Amniotic epithelial cell (primary cell): ENCODE measurements around the gene CD300E.
"Not testable (repeated sequence)": the region's sequence is repeated elsewhere in the genome, so short reads cannot be mapped to it uniquely, and the experiment has no call there.

Experiments used
- DNase-seq: peaks from one replicate; pipeline ENCODE4 v3.0.0-alpha.2; 2010; ENCODE audit warnings: low read depth

The CD300E gene, protein sequence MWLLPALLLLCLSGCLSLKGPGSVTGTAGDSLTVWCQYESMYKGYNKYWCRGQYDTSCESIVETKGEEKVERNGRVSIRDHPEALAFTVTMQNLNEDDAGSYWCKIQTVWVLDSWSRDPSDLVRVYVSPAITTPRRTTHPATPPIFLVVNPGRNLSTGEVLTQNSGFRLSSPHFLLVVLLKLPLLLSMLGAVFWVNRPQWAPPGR

DNA sequence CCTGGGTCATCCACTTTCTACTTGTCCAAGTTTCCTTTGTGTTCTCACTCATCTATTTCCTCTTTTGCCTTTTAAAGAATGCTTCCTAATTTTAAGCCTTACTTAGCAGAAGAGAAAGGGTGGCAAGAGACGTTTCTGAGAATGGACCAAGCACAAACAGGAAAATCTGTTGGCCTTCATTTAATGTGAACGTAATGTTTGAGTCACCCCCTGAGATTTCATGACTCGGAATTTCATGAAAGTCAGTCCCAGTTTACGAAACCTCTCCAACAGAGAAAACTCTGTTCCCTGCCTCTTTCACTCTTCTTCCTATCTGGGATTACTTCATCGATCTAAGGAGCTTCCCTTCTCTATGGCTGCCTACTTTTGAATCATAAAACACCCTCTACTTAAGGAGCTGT lies at the start of gene CD300E:
TSS of gene CD300E (minus strand) at position 46 of the 401 bp plus-strand sequence. CDS start 117 bp downstream, outside the sequence.
- DNase-seq, result peak; percentile 35

DNA sequence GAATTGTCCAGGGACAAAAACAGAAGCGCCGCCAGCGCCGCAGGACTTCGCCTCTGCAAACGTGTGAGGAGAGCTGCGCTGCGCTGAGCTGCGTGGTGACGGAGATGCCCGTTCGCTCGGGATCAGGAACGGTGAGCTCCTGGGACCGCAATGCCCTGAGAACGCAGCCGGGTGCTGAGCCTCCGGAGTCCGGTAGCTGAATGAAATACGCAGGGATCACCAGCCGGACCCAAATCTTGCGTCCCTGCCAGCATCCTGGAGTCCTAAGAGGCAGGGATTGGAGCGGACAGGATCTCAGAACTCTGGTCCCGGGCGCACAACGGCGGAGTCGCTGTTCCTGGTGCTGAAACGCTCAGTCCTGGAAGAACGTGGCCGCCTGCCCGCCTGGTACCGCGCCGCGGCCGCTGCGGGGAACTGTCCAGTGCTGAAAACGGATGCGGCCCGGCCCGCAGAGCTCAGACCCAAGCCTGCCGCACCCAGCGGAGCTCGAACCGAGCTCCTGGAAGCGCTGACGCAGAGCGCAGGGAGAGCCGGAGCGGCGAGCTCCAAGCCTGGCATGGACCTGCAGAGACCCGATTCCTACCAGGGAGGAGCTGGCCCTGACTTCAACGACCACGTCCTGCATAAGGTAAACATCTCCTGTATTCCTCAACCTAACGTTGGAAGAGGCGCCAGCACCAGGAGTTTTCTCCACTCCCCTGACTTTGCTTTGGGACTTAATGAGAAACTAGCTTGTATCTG lies 47.7 kb upstream of the CD300E start:
- DNase-seq, result peak; percentile 73

DNA sequence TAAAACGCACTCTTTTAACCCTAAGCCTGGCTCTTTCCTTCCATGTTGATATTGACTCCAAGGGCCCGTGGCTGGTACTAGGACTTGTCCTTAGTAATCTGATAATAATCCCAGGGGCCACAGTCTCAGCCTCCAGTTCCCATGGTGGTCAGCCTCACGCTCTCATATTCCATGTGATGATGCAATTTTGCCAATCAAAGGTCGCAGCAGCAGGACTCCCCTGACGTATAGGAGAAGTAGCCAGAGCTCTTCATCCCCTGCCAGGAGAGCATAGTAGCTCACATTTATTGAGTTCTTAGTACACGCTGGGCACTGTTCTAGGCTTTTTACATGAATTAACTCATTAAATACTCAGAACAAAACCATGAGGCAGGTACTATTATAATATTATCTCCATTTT lies 46.8 kb upstream of the CD300E start:
- DNase-seq, result no peak

DNA sequence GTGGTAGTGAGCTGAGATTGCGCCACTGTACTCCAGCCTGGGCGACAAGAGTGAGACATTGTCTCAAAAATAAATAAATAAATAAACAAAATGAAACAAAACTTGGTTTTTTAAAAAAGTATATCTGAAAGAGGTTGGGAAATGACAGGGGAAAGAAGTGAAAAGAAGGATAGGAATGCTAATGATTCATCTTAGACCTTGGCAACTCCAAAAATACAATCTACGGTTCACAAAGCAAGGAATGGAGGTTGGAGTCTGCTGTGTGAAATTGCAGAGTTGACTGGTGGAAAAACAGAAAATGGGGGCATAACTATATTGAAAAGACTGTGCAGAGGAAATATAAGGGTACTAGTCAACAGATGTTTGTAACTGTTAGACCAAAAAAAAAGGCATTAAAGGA lies 40.0 kb upstream of the CD300E start:
- peak; percentile 40 for DNase-seq

DNA sequence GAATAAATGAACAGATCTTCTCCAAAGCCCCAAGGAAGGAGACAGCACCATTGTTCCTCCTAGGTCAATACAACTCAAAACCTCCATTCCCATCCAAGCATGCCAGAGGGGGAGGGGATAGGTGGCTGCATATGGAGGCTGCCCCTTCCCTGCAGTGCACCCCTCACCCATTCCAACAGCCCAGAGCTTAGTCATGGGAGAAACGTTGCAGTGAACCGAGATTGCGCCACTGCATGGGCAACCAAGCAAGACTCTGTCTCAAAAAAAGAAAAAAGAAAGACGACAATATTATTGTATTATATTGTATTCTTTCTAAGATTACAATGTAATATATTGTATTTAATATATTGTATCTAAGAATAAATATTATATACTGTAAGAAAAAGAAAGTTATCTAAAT lies 36.4 kb upstream of the CD300E start:
- no peak for DNase-seq

DNA sequence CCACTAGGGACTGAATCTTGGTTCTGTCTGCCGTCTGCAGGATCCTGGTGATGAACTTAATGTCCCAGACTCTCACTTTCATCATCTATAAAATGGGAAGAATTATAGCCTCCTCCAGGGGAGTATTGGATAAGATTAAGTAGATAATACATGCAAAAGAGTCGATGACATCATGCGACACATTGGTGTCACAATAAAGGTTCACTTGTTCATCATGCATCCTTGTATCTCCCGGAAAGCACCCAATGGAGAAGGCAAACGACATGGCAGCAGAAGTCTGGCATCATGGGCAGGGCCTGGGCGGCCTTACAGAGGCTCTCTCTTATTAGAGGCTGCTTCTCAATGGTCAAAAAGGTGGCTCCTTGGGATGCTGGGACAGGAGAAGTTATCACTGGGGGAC lies 35.1 kb upstream of the CD300E start:
- DNase-seq, result no peak

DNA sequence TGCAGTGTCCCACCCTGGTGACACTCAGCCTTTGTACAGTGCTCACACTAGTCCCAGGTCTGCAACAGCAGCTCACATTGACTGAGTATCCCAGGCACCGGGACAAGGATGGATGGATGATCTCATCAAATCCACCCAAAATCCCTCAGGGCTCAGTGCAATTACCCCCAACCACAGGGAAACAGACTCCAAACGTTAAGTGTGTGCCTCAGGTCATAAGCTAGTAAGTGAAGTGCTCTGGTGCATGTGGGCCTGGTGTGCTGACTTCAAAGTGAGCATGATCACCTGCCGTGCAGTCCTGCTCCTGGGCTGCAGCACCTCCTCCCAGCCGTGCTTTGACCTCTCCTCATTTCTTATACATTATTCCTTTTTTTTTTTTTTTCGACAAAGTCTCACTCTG lies 31.2 kb upstream of the CD300E start:
- no peak for DNase-seq

DNA sequence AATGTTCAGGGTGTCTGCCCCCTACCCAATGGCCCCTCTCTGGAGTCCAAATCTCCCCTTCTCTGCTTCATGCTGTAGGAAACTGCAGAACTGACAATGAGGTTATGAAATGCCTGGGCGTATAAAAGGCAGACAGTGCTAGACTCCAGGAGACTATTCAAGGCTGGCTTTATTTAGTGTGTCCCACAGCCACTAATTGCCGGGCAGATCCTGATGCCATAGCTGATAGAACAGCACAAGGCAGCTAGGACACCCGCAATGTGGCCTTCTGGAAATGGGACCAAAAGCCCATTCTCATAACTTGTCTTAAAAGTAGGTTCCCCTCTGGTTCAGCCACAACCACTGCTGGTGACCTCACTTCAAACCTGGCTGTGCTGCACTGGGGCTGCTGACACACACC lies 28.5 kb upstream of the CD300E start:
- DNase-seq, result no peak

DNA sequence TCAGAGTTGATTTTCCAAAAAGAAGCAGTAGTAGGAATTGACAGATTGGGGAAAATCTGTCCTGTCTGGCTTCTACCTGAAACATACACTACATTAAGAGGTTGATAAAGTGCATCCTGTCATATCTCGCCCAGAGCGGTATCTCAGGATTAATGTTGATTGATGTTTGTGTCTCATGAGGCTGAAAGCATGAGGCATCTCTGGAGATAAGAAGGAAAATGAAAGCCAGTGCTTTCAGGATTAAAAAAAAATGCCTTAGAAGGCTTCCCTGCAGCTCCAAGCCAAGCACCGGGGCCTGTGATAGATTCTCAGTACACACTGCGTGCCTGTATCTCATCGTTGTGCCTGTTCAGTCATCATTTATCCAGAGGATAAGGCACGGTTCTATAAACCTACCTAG lies 26.4 kb upstream of the CD300E start:
- peak; percentile 40 for DNase-seq

DNA sequence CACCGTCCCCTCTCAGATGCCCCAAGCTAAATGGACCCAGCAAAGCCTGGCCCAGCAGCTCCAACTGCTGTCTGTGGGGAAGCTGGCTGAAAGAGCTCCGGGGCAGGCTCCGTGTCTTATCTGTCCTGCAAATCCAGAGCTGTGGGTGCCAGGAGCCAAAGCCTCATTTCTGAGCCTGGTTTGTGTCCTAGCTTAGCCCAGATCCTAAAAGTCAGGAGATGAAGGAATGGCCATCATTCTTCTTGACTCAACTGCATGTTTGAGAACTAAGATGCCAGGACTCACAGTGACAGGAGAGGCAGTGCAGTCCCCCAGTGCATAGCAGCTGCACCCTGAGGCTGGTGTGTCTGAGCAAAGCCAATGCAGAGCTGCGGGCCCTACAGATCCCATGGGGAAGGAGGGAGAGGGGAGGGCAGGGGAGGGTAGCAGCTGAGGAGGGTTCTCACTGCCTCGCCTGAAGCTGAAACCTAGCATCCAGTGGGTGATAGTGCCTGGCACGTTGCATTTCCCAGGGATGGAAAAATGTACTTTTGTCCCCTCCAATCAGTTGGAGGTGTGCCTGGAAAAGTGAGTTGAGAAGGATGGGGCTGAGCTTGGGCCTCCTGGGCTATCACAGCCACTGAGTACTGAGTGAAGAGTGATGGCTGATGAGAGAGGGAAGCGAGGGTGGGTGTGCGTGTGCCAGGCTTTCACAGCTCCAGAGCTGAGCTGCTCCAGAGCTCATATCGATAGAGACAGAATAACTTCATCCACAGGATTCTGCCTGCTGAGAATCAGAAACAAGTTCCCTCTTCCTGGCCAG lies 24.5 kb upstream of the CD300E start:
- DNase-seq, result peak; percentile 65

DNA sequence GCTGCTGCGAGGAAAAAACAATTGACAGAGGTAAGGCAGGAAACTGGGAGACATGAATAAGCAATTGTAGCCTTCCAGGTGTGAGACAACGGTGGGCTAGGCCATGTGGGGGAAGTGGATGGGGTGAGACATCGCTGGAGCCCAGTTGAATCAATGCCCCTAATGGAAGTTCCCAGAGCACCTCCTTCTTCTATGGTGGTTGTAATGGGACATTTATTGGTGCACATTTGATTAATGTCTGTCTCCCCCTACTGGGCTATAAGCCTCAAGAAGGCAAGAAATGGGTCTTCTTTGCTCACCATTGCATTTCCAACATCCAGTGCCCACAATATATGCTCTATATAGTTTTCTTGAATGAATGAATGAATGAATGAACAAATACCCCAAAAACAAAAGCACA lies 22.7 kb upstream of the CD300E start:
- no peak for DNase-seq

DNA sequence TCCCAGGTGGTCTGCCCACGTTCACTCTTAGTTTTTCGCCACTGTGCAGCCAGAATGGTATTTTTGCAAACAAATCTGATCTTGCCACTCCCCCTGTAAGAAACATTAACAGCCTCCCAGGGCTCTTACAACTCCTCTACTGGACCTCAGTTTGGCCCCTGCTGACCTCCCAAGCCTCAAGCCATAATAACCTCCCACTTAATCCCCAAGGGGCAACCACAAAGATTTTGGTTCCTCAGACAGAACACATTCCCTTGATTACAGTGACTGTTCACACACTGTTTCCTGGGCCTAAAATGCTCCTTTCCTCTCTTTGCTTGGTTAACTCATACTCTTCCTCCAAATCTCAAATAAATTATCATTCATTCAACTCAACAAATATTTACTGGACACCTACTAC lies 21.5 kb upstream of the CD300E start:
- peak; percentile 28 for DNase-seq

DNA sequence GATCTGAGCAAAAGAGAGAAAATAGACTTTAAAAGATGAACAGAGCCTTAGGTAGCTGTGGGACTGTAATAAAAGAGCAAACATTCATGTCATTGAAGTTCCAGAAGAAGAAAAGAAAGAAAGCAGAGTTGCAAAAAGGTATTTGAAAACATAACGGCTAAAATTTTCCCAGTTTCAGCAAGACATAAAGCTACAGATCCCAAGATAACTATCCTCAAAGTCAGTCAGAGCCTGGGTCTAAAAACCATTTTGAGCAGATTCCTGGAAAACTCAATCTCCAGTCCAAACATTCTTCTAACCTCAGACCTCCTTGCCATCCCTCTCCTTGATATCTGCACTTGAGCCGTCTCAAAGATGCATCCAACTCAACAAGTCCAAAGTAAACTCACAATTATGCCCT lies 20.9 kb upstream of the CD300E start:
- no peak for DNase-seq

DNA sequence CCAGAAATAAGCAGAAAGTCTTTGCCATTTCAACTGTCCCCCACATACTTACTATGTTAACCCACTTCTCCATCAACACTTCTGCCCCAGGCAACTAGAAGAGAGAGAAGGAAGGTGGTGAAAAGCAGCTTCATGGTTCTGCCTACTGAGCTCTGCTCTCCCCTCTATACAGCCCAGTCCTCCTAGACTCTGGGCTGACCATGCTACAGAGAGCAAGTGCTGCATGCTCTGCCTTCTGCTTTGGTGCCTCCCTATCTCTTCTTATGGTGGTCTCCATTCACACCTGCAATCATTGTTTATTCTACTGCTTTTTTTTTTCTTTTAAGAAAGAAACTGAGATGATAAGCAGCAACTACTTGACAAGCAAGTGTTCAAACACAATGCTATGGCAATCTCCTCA lies 20.3 kb upstream of the CD300E start:
- no peak for DNase-seq

DNA sequence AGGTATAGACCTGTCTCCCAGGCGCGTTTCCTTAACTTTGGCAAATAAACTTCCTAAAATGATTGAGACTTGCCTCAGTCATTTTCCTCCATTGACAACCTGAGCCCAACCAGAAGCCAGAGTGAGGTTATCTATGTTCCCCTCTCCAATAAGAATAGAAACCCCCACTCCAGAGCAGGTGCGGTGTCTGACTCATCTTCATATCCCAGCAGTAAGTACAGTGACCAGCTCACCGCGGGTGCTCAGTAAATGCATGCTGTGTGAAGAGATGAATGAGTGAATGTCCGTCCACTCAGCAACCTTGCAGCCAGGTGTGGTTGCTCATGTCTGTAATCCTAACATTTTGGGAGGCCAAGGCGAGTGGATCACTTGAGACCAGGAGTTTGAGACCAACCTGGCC lies 19.5 kb upstream of the CD300E start:
- no peak for DNase-seq

DNA sequence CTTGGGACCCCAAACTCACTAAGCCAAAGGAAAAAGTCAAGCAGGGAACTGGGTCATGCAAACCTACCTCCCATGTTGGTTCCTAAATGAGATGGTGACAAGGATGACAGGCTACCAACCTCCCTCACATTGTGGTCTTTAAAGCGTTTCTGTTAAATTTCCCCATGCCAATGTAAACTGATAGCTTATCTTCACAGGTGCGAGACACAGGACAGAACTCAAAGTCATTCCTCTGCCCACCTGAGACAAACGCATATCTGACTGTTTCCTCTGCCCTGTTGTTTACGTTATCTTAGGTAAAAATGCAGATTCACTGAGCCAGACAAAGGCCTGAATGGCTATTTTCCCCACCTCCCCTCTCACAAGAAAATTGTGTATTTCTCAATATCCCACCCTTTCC lies 19.0 kb upstream of the CD300E start:
- DNase-seq, result no peak

DNA sequence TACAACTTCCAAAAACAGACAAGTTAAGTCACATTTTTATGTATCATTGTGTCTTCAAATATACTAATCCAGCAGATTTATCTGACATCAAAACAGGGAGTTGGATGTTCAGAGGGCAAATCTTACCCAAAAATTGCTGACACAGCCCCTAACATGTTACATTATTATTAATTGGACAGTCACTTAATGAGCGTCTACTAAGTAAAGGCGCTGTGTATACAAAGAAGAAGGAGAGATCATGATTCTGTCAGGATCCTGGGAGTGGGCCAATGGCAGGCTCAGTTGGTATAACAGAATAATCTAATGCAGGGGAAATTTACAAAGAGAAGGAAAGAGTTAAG lies 18.4 kb upstream of the CD300E start:
- no peak for DNase-seq

DNA sequence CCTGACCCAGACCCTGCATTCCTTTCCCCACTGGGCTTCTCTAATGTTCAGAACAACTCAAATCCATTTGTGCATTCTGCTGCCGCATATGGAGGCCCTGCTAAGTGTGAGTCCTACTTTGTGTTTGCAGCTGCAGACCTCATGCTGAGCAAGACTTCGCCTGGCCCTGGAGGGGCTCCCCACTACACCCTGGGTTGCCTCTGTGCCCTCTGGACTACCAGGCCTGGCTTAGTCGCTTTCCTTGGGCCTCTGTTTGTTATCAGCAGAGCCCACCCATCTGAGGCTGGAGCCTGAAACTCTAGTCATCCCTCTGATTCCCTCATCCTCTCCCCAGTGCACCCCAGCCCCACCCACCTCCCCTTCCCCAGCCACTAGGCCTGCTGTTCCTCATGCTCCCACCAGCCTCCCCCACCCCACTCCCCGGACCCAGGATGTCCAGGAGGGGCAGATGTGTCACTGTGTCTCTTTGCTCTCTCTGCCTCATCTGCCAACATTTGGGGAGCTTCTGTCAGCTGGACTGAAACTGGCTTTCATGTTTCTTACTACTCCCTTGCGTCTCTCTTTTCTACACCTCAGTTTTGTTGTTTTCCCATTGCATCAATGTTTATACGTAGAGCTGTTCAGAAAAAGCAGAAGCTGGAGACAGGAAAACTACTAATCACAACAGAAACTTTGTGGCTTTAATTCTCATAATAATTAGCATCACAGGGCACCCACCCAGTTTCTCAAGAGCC lies 17.9 kb upstream of the CD300E start:
- DNase-seq, result no peak

DNA sequence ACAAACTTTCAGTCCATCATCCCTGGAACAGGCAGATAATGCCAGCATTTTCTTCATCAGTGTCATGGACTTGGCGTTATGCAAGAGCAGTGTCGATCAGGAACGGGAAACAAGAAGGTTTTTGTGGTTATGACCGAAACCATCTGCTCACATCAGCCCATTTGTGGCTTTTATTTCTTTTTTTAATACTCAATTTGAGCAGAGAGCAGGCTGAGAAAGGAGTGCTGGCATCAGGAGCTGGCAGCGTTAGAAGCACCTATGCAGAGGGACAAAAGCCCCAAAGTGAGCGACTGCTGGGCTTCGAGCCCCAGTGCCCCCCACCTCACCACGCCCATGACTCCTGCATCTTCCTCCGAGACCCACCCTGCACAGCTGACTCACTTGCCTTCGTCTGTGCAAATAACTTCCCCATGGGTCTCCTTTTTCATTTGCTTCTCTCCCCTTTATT lies 16.2 kb upstream of the CD300E start:
- peak; percentile 34 for DNase-seq

DNA sequence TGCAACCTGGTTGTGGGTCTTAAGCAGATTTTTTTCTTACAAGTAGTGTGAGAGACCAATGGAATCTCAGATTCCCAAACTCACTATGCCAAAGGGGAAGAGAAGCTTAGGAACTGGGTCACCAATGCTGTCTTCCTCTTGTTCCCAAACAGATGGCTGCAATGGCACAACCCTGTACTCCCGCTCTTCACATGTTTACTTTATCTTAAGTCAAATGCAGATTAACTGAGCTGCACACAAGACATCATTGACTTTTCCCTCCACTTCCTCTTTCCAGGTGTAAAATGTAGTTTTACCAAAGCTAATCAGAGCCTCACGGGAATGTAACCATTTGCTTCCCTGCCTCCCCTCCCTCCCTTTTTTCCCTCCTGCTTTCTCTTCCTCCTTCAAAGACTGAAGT lies 14.4 kb upstream of the CD300E start:
- DNase-seq, result no peak

DNA sequence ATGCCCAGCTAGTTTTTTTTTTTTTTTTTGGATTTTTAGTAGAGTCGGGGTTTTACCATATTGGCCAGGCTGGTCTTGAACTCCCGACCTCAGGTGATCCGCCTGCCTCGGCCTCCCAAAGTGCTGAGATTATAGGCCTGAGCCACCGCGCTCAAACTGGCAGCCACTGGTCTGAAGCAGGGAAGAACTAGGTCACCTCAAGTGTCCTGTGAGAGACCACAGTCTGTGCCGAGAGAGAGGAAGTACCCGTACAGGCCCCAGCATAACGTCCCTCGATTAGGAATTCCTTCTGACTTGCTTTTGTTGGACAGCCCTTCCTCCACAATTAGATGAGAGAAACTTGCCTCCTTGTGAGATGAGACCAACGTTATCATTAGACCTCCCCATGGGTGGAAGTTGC lies 13.7 kb upstream of the CD300E start:
- no peak for DNase-seq

DNA sequence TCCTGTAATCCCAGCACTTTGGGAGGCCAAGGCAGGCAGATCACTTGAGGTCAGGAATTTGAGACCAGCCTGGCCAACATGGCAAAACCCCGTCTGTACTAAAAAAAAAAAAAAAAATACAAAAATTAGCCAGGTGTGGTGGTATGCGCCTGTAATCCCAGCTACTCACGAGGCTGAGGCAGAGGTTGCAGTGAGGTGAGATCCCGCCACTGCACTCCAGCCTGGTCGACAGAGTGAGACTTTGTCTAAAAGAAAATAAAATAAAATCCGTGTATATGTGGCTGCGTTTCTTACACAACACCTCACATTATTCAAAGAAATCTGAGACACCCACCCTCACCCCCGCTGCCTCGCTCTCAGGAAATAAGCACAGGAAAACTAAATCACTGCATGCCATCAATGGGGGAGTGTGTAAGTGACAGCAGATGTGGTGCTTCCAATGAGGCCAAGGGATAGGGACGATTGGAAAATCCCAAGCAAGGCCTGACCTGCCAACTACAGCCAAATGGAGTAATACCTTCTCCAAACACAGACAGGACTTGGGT lies 13.1 kb upstream of the CD300E start:
- DNase-seq, result not testable (repeated sequence)
